K562 (cell line): ENCODE measurements around the gene SGMS1. TPM values are rescaled to one million over a fixed set of nuclear protein-coding genes. Genes with fewer than 3 reads are reported as not detected.

Source experiments
- ATAC-seq: fragments of 200-7000 bp; cut with Tn5 transposase; 3 replicates; pipeline ENCODE4 v1.9.1; 2020; ENCODE audit warnings: moderate library complexity
- BruUV-seq: library from RNA; stranded (reverse); fragments of 400-500 nt; replicated peaks from 2 replicates; lab custom pipeline; 2021; lab: Mats Ljungman, UMichigan
- CTCF ChIA-PET: fragments of 300-600 bp; formaldehyde crosslinking; extraction: SDS; loops from one replicate; lab custom pipeline; 2021; ENCODE audit warnings: low intra/inter-chr PET ratio; lab: Yijun Ruan, JAX
- POLR2A ChIA-PET: fragments of 300-600, 350-650 bp; sonication (Branson Sonifier 250); formaldehyde crosslinking; extraction: SDS; loops from one replicate; lab custom pipeline; 2021; ENCODE audit warnings: antibody characterized with exemption, inconsistent platforms; lab: Yijun Ruan, JAX
- DNase-seq, 4 experiments: peaks; one replicate each; pipeline versions ENCODE4 v3.0.0 to v3.0.0-alpha.2; 2011 to 2018; ENCODE audit warnings: low spot score in 3 of 4, mixed read lengths in 3 of 4; ENCODE audit errors: extremely low read depth in 1 of 4
- FAIRE-seq: peaks from 2 replicates; lab custom pipeline; 2011; peaks lifted over from hg19 to GRCh38; lab: Jason Lieb, UNC
- H2AFZ ChIP-seq: 2 replicates; pipeline ENCODE4 v1.6.0; 2011; ENCODE audit warnings: low read depth, low read length, control low read depth, inconsistent platforms
- H3K27ac ChIP-seq: fragments of 200-600 bp; 3 replicates; pipeline ENCODE4 v1.8.0; 2011; ENCODE audit warnings: low read depth, mild to moderate bottlenecking, control low read depth, inconsistent platforms, low read length, moderate library complexity, mixed read lengths; ENCODE audit errors: extremely low read depth
- H3K27me3 ChIP-seq, 2 experiments: fragments of 300-600 bp in 1 of 2; 2 replicates in 1 of 2; 3 replicates in 1 of 2; pipeline versions ENCODE4 v1.6.0 to v1.8.0; 2011; ENCODE audit warnings: inconsistent platforms in 2 of 2, low read length in 2 of 2, mild to moderate bottlenecking in 1 of 2, mixed read lengths in 1 of 2, moderate library complexity in 1 of 2; ENCODE audit not compliant: control insufficient read depth in 2 of 2, insufficient read depth in 2 of 2
- H3K36me3 ChIP-seq: fragments of 300-600 bp; 3 replicates; pipeline ENCODE4 v1.8.0; 2011; ENCODE audit warnings: mild to moderate bottlenecking, low read length, inconsistent platforms; ENCODE audit not compliant: control insufficient read depth, insufficient read depth
- H3K4me1 ChIP-seq, 2 experiments: fragments of 200-600 bp in 1 of 2; replicated peaks in 1 of 2; 2 replicates in 1 of 2; 3 replicates in 1 of 2; pipeline versions ENCODE4 v1.5.1 to v1.8.0; 2011; ENCODE audit warnings: inconsistent platforms in 2 of 2, low read length in 2 of 2, mild to moderate bottlenecking in 1 of 2, mixed read lengths in 1 of 2, moderate library complexity in 1 of 2; ENCODE audit not compliant: control insufficient read depth in 2 of 2, insufficient read depth in 2 of 2
- H3K4me2 ChIP-seq: 2 replicates; pipeline ENCODE4 v1.6.1; 2011; ENCODE audit warnings: low read length, control low read depth, inconsistent platforms, mixed read lengths; ENCODE audit not compliant: insufficient read depth
- H3K4me3 ChIP-seq: fragments of 200-600 bp; sonication (generic), shearing (Covaris generic); 2 replicates; pipeline ENCODE4 v1.5.1; 2016; ENCODE audit warnings: control low read depth, inconsistent platforms
- H3K79me2 ChIP-seq: fragments of 200-600 bp; 3 replicates; pipeline ENCODE4 v1.8.0; 2011; ENCODE audit warnings: low read length, inconsistent platforms; ENCODE audit not compliant: control insufficient read depth, insufficient read depth
- H3K9ac ChIP-seq, 2 experiments: 2 replicates each; pipeline versions ENCODE4 v1.6.0 to v1.6.1; 2011; ENCODE audit warnings: low read depth in 2 of 2, low read length in 2 of 2, control low read depth in 1 of 2, inconsistent platforms in 1 of 2, mild to moderate bottlenecking in 1 of 2, mixed read lengths in 1 of 2; ENCODE audit not compliant: insufficient read depth in 1 of 2
- H3K9me1 ChIP-seq: one replicate; pipeline ENCODE4 v1.6.0; 2011; ENCODE audit warnings: inconsistent platforms, mild to moderate bottlenecking, low read length, moderate library complexity; ENCODE audit not compliant: control insufficient read depth, insufficient read depth
- H3K9me3 ChIP-seq: replicated peaks from 2 replicates; pipeline ENCODE4 v1.5.1; 2011; ENCODE audit warnings: low read depth, low read length, inconsistent platforms; ENCODE audit not compliant: control insufficient read depth, insufficient read depth
- H4K20me1 ChIP-seq: replicated peaks from 2 replicates; pipeline ENCODE4 v1.6.1; 2011; ENCODE audit warnings: low read length, inconsistent platforms, mixed read lengths; ENCODE audit not compliant: control insufficient read depth, insufficient read depth
- ASH1L ChIP-seq: fragments of 450-650 bp; IDR thresholded peaks from 2 replicates; pipeline ENCODE4 v1.6.1; 2018; ENCODE audit warnings: borderline replicate concordance, mild to moderate bottlenecking, low read depth; ENCODE audit not compliant: partially characterized antibody
- GABPA ChIP-seq: fragments of 200-800 bp; sonication (Bioruptor generic); conservative IDR thresholded peaks from 2 replicates; pipeline ENCODE4 v1.6.1; 2016; ENCODE audit warnings: low read depth, missing genetic modification characterization, missing compliant biosample characterization
- HLTF ChIP-seq: fragments of 450-650 bp; IDR thresholded peaks from 2 replicates; pipeline ENCODE4 v1.6.1; 2016
- LCOR ChIP-seq: sonication (generic); formaldehyde crosslinking; IDR thresholded peaks from 2 replicates; pipeline ENCODE4 v1.8.0; 2022; ENCODE audit warnings: mild to moderate bottlenecking, missing genetic modification reagents
- NFE2 ChIP-seq: IDR thresholded peaks from 2 replicates; pipeline ENCODE4 v1.6.1; 2014; ENCODE audit warnings: antibody characterized with exemption, low read depth
- NFIC ChIP-seq: fragments of 450-650 bp; IDR thresholded peaks from 2 replicates; pipeline ENCODE4 v1.6.1; 2017; ENCODE audit warnings: mild to moderate bottlenecking, inconsistent platforms
- NR1H2 ChIP-seq: sonication (generic); formaldehyde crosslinking; IDR thresholded peaks from 2 replicates; pipeline ENCODE4 v1.4.0; 2020; ENCODE audit warnings: mild to moderate bottlenecking, missing genetic modification reagents
- POLR2A ChIP-seq: fragments of 450-650 bp; conservative IDR thresholded peaks from 2 replicates; pipeline ENCODE4 v1.6.1; 2016
- RAD21 ChIP-seq, 2 experiments: fragments of 250-450 bp in 1 of 2; fragments of 450-650 bp in 1 of 2; sonication (Bioruptor Pico) in 1 of 2; formaldehyde crosslinking in 1 of 2; IDR thresholded peaks in 1 of 2; conservative IDR thresholded peaks in 1 of 2; 2 replicates each; pipeline versions ENCODE4 v1.4.0 to v1.8.0; 2020 to 2022; ENCODE audit warnings: mild to moderate bottlenecking in 2 of 2, moderate library complexity in 1 of 2
- SMC3 ChIP-seq: conservative IDR thresholded peaks from 2 replicates; pipeline ENCODE4 v1.6.1; 2011; ENCODE audit warnings: low read depth, low read length, improper control_type of control experiment; ENCODE audit not compliant: insufficient read depth
- YY1 ChIP-seq, 3 experiments: IDR thresholded peaks; 2 replicates each; pipeline ENCODE4 v1.6.1; 2011; ENCODE audit warnings: low read length in 2 of 3, mild to moderate bottlenecking in 2 of 3, moderate library complexity in 2 of 3, borderline replicate concordance in 1 of 3, control low read depth in 1 of 3, low read depth in 1 of 3; ENCODE audit not compliant: insufficient read depth in 3 of 3, insufficient replicate concordance in 2 of 3, control insufficient read depth in 1 of 3, insufficient read length in 1 of 3; ENCODE audit errors: extremely low read depth in 1 of 3
- ZNF212 ChIP-seq: fragments of 450-650 bp; formaldehyde crosslinking; IDR thresholded peaks from 2 replicates; pipeline ENCODE4 v1.4.0; 2020; ENCODE audit warnings: mild to moderate bottlenecking
- ZNF224 ChIP-seq: sonication (generic); formaldehyde crosslinking; IDR thresholded peaks from 2 replicates; pipeline ENCODE4 v1.8.0; 2022; ENCODE audit warnings: mild to moderate bottlenecking, missing genetic modification reagents
- ZNF785 ChIP-seq: fragments of 250-450 bp; sonication (Bioruptor Pico); IDR thresholded peaks from 2 replicates; pipeline ENCODE4 v1.4.0; 2020; ENCODE audit warnings: mild to moderate bottlenecking
- WGBS: fragments of 100-300 bp; shearing (Covaris generic); methylation state at CpG from one replicate; pipeline ENCODE4 v1.1.6; 2016; ENCODE audit warnings: low coverage, mixed read lengths; ENCODE audit not compliant: insufficient coverage; ENCODE audit errors: missing lambda C conversion rate; 5-methylcytosine and 5-hydroxymethylcytosine counted together
- in situ Hi-C: fragments of 300-500 bp; cut with MboI; formaldehyde crosslinking; loops from 4 replicates; pipeline ENCODE4 v1.15.0; 2018; ENCODE audit warnings: inconsistent platforms, mixed read lengths
- intact Hi-C: fragments of 100-400 bp; cut with micrococcal nuclease; formaldehyde crosslinking; loops from 2 replicates; pipeline ENCODE4 v1.14.2; 2022
- polyA plus RNA-seq, 8 experiments: library from polyadenylated mRNA; depleted of rRNA in 4 of 8; stranded (reverse) in 5 of 8; unstranded in 3 of 8; fragments of >200 nt; fragmentation: Nextera tagmentation in 2 of 8; fragmentation: Illumina TruSeq in 1 of 8; extraction: Ambion mirVana in 2 of 8; extraction: Trizol in 1 of 8; gene quantifications; 2 replicates each; pipeline versions ENCODE4 v1.2.1 to v1.2.3, GENCODE V29; 2011 to 2014; ENCODE audit warnings: inconsistent platforms in 1 of 8, missing spikeins in 1 of 8
- total RNA-seq, 7 experiments: library from RNA; depleted of rRNA in 6 of 7; stranded (reverse); fragments of >200 nt in 6 of 7; fragmentation: Illumina TruSeq in 2 of 7; extraction: Trizol in 2 of 7; gene quantifications; 2 replicates each; pipeline versions ENCODE4 v1.2.1 to v1.2.3, GENCODE V29; 2011 to 2021; ENCODE audit warnings: low replicate concordance in 1 of 7
- TF ChIP-seq, protein P1 (sequence below), 3 experiments: fragments of 200-800 bp in 1 of 3; sonication (Bioruptor generic) in 1 of 3; sonication (generic) in 1 of 3; formaldehyde crosslinking in 1 of 3; IDR thresholded peaks; 2 replicates each; pipeline versions ENCODE4 v1.6.1 to v1.8.0; 2016 to 2022; ENCODE audit warnings: mild to moderate bottlenecking in 2 of 3, missing compliant biosample characterization in 2 of 3, missing genetic modification characterization in 2 of 3, missing genetic modification reagents in 1 of 3
- TF ChIP-seq, protein P2 (sequence below), 2 experiments: fragments of 250-450 bp in 1 of 2; fragments of 450-650 bp in 1 of 2; sonication (Bioruptor Pico) in 1 of 2; IDR thresholded peaks; 2 replicates each; pipeline versions ENCODE4 v1.6.1 to v1.8.0; 2016 to 2021; ENCODE audit warnings: mild to moderate bottlenecking in 2 of 2, moderate library complexity in 2 of 2, missing compliant biosample characterization in 1 of 2, missing genetic modification characterization in 1 of 2

SGMS1 gene
- total and polyA plus RNA-seq, 9 of the 15 experiments (the other 6 are each of a cell fraction or from before 2014, with no cell fraction given), result 22.6 to 232 (median 82.2) TPM

DNA sequence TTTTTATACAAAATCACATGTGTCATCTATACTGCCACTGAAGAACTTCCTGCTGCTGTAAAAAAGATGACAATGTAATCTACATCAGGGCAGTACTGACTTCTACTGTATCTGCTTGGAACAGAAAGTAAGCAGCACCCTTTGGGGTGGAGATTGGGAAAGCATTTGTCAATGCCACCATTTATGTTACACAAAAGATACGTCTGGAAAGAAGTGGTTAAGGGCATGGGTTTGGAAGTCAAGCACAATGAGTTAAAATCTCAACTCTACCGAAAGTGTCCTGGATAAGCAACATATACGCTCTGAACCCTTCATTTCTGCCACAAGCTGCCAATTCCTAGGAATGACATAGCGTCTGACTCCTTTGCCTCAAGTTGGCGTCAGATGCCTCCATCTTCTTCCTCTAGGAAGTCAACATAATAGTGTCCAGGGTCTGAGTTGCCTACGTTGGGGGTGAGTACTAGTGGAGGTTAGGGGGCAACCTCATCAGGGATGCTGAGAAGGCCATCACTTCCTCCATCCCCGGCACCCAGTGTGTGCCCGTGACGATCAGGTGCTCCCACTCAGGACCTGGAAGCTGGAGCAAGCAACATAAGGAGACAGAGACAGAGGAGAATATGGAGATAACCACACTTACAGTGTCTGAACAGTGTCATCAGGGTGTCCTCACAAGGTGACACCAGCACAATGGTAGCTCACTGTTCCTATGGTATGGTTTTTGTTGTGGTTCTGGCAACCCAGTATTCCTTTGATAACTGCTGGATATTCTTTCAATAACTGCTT is 58.3 kb downstream of the SGMS1 start (continued):
- TF ChIP-seq ZNF785 (CRISPR knock-in tag) (no peak), ASH1L (no peak), ZNF212 (no peak)
- TF ChIP-seq, protein P1, sequence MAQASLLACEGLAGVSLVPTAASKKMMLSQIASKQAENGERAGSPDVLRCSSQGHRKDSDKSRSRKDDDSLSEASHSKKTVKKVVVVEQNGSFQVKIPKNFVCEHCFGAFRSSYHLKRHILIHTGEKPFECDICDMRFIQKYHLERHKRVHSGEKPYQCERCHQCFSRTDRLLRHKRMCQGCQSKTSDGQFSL (CRISPR knock-in tag; IDR thresholded peaks at IDR 0.05), result no peak
- TF ChIP-seq, protein P1 (tag; IDR thresholded peaks at IDR 0.05), result peak in 1 of 2 experiments; percentile 63; a peak in 2 of 4 replicates
- TF ChIP-seq, protein P2, sequence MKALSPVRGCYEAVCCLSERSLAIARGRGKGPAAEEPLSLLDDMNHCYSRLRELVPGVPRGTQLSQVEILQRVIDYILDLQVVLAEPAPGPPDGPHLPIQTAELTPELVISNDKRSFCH (CRISPR knock-in tag; IDR thresholded peaks at IDR 0.05), result no peak
- TF ChIP-seq, protein P2 (tag; IDR thresholded peaks at IDR 0.05), result peak; percentile 66; the same call in 1 of the 2 replicates
- TF ChIP-seq, all 486 proteins: peak for 121

DNA sequence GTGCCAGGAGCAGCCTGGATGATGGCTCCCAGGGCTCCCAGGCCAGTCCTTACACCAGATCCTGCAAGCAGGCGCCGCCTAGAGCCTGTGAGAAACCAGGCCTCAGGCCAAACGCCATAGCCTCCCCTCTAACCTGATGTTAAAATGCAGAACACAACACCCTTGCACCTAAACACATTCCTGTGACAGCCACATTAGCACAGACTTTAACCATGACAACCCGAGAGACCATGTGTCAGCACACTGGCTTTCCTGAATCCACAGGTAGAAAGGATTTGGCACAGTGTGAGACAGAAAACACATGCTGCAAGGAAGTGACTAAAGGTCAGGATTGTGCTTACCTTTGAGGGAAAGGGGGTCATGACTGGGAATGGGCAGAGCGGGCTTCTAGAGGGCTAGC is 59.9 kb downstream of the SGMS1 start:
- peaks cover 29 to 50% of the 10 kb centered on the region in 2 experiments for H3K4me1 ChIP-seq
- BruUV-seq, result no TSS peak
- peak overlapping the region; percentile 26 to 57; a peak in 3 of 4 replicates for H3K9ac ChIP-seq
- peaks cover 88% of the 10 kb centered on the region for H3K79me2 ChIP-seq
- intact Hi-C loops, result loop anchor here (2.0 kb wide), 1 partner anchor 15 kb away; no protein-coding TSS in a partner anchor
- no peak for DNase-seq
- in situ Hi-C loops, result no loop called here
- FAIRE-seq, result no peak
- H3K27me3 ChIP-seq, result no peaks in the 10 kb centered on the region
- H2AFZ ChIP-seq, result no peak overlapping the region
- 78% methylated on average over 5 of the region's 5 CpGs for WGBS
- peak; percentile 16 for ATAC-seq
- H3K9me3 ChIP-seq, result no peaks in the 10 kb centered on the region
- CTCF ChIA-PET, result no interaction called here
- no peaks in the 10 kb centered on the region for H4K20me1 ChIP-seq
- POLR2A ChIA-PET, result no interaction called here
- no peaks in the 10 kb centered on the region for H3K9me1 ChIP-seq
- H3K4me3 ChIP-seq, result no peak overlapping the region
- H3K36me3 ChIP-seq, result peaks cover 30% of the 10 kb centered on the region
- H3K4me2 ChIP-seq, result no peak overlapping the region
- H3K27ac ChIP-seq, result peak overlapping the region; percentile 60; the same call in 2 of the 3 replicates
- TF ChIP-seq SMC3 (no peak), HLTF (no peak), RAD21 (CRISPR knock-in tag; conservative IDR thresholded peaks at IDR 0.05 in 1 of 2, IDR thresholded peaks at IDR 0.05 in 1 of 2) (peak in 1 of 2 experiments; percentile 35; a peak in 2 of 4 replicates), NFE2 (no peak), NR1H2 (CRISPR knock-in tag) (no peak), ZNF224 (CRISPR knock-in tag) (no peak), LCOR (CRISPR knock-in tag) (no peak), YY1 (IDR thresholded peaks at IDR 0.05; ENCODE audit: borderline replicate concordance in 1 of 3, control insufficient read depth in 1 of 3, extremely low read depth in 1 of 3, insufficient read depth in 3 of 3, insufficient read length in 1 of 3, insufficient replicate concordance in 2 of 3, low read depth in 1 of 3, low read length in 2 of 3) (peak in 1 of 3 experiments; percentile 32), NFIC (peak; percentile 25; the same call in 1 of the 2 replicates), POLR2A (peak; percentile 37; the same call in 1 of the 2 replicates), GABPA (tag) (no peak)
